Right kidney (tissue), 1 donor: ENCODE results near the gene SHB.

Experiments used
- DNase-seq: peaks from one replicate; pipeline ENCODE4 v3.0.0-alpha.2; 2016

SHB gene

DNA sequence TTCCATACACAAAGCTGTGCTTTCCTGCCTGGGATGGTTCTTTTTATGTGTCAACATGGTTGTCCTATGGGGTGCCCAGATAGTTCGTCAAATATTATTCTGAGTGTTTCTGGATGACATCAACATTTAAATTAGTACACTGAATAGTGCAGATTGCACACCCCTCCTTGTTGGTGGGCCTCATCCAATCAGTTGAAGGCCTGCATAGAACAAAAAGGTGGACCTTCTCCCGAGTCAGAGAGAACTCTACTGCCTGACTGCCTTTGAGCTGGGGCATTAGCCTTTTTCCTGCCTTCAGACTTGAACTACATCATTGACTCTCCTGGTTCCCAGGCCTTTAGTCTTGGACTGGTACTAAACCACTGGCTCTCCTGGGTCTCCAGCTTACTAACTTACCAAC lies 80.4 kb downstream of the SHB start:
- no peak for DNase-seq

- DNase-seq, result no peak
Observed at GRCh38 chr9:37988041-37988440, 81.0 kb downstream of the SHB start.

DNA sequence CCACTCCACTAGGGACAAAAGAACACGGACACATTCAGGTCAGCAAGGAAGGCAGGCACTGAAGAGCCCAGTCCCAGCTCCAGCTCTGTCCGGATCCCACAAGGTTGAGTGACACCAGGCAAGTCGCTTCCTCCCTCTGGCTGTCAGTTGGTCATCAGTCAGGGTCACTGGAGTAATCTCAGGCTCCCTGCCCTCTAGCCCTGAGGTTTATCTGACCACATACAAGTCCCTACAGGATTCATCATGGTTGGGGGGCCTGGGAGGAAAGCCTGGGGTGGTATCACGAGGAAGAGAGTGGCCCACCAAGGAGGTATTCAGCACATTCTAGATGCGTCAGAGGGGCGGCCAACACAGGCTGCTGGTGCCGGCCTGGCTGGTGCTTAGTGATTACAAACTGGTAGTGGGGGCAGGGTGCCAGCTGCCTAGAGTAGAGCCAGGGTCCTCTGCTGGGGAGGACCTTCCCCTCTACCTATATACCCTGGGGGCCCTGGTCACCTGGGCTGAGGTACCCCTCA lies 81.5 kb downstream of the SHB start:
- no peak for DNase-seq

- DNase-seq, result no peak
Observed at GRCh38 chr9:37986771-37987258, 82.2 kb downstream of the SHB start.

- DNase-seq, result no peak
Observed at GRCh38 chr9:37986001-37986400, 83.0 kb downstream of the SHB start.

DNA sequence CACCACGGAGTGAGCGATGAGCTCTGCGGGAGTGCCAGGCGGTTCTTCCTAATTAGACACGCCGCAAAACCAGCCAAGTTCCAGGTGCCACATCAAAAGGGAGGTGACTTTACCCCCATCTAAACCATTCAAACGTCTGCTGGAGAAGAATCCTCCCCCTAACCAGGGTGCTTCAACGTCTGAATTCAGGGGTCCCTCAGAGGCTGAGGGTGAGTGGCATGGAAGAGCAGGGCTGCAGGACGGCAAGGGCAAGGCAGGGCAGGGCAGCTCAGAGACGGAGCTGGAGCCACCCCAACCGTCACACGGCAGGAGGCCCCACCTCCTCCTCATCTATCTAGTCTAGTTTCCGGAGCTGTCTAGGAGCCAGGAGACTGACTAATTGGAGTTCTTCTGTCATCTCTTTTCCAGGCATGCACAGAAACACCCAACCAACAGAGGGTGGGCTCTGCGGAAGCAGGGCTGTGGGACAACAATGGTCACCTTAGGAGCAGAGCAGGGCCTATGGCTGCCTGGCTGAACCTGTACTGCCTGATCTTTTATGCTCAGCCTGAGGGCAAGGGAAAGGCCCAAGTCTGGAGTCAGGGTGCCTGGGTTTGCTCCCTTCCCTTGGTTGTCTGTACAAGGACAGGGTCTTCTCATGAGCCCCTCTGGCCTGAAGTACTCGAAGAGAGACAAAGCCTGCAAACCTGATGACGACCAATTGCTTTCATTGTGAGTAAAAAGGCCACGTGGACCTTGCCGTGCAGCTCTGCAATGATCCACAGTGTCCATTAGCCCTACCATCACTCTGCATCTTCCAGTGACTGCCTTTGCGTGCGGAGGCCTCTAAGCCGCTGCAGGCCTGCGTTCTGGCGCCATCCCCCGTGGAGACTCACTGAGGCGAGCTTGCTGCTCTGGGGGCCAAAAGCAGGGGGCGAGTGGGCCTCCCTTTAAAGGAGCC lies 84.1 kb downstream of the SHB start:
- DNase-seq, result no peak

- DNase-seq, result no peak
Observed at GRCh38 chr9:37984278-37984671, 84.8 kb downstream of the SHB start.

- DNase-seq, result no peak
Observed at GRCh38 chr9:37983381-37984067, 85.5 kb downstream of the SHB start.

- no peak for DNase-seq
Observed at GRCh38 chr9:37979844-37980243, 89.2 kb downstream of the SHB start.

GRCh38 chr9:37978983-37979382 lies 90.0 kb downstream of the SHB start:
- no peak for DNase-seq

DNA sequence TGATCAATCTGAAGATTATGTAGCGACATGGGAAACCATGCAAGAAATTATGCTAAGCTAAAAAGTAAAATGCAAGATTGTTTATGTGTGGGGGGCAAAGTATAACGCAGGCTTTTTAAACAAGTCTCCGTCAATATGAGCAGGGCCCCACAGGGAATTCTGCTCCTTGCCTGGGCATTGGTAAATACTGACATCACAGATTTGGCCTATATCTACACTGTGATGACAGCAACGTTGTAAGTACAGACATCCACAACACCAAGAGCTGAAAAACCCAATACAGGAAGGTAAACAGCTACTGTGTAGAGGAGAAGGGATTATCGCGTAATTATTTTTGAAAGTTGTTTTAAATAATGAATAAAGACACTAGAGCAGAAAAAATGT lies 90.6 kb downstream of the SHB start:
- no peak for DNase-seq

- DNase-seq, result no peak
Observed at GRCh38 chr9:37977851-37978480, 91.1 kb downstream of the SHB start.

DNA sequence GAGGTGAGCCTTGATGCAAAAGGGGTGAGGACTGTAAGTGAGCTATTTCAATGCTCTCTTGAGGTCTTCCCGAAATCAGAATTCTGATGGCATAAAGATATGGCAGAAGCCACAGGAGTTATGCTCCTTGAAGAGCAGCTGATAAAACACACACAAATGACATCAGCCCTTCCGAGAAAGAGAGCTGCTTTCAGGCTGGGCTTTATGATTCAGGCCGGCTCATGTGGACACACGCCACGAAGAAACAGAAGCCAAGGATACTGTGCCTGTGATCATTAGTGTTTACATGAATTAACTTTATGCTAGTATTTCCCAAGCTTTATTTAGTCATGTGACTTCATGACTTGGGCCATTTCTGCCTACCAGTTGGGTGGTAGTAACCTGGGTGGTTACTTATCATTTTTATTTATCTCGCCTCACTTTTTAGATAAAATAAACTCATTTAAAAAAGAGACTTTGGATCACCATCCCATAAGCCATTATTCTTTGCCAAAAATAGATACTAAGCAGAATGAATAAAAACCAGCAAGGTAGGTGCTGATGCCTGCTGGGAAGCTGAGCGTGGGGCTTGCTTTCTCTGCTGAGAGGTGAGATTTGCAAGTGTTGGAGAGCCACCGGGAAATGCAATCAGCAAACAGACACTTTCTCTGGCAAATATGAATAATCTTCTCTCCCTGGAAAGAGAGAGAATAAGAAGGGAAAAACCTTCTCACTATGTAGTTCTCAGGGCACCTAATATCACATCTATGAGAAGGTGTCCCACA lies 92.1 kb downstream of the SHB start:
- no peak for DNase-seq

- DNase-seq, result no peak
Observed at GRCh38 chr9:37975639-37976038, 93.4 kb downstream of the SHB start.

GRCh38 chr9:37974506-37975173 lies 94.4 kb downstream of the SHB start:
- DNase-seq, result no peak

GRCh38 chr9:37972351-37972848 lies 96.6 kb downstream of the SHB start:
- DNase-seq, result no peak

GRCh38 chr9:37971691-37972090 lies 97.3 kb downstream of the SHB start:
- DNase-seq, result no peak

GRCh38 chr9:37971108-37971459 lies 97.9 kb downstream of the SHB start:
- no peak for DNase-seq

DNA sequence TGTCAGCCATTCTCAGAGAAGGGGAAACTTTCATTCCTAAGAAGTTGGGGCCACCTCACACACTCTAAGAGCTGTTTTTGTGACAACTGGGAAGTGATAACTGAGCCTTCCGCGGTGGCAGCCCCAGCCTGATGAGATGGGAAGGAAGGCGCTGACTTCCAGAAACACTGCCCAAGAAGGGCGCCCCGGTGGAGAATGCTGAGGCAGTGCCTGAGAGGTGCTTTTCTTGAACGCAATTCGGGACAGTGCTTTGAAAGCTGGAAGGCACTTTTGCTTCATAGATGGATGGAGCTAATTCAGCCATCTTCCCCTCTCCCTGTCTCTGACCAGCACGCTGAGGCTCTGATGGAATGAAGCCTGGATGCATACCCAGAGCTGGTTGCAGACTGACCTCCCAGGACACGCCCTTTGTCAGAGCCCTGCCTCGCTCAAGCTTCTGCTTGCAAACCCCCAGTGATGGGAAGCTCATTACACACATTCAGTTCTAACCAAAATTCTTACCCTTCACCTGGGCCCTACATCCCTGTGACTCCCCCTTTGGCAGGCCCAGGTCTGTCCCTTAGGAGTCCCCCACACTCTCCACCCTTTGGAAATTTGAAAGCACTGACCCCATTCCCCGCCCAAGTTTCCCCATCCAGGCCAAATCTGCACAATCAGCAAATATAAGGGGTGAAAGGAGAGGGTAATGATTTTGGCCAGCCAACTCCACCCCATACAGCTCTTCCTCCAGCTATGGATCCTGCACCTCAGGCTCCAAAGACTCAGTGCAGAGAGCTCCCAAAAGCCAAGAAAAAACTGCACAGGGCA lies 98.5 kb downstream of the SHB start:
- no peak for DNase-seq

DNA sequence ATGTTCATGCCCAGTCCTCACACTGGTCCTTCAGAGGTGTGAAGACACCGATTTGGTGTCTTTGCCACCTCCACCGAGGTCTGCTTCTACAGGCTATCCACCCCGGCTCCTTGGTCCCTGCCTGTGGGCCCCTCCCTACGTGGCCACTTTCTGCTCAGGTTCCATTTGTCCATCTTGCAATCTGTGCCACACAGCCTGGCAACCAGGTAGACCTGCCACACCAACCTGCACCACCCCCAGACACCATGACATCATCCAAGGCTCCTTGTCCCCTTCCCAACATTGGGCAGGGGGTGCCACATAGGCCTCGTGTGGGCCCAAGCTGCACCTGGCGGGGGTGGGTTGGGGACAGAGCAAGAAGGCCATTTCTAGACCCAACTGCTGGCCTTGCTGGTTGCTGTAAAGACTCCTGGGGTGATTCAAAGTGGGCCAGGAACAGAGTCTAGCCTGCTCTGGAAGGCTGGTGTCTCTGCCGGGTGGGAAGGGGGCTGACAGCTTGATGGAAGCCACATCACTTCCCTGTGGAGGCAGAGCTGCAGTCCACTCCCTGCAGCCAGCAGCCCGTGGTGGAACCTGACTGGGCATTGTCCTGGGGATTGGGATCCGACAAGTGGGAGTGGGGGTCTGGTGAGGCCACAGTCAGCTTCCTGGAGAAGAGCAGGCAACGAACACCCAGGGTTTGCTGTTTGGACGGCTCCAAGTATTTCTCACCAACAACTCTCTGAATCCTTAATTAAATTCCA lies 99.3 kb downstream of the SHB start:
- no peak for DNase-seq
